OCI-LY1 (cell line): ENCODE results near the gene TBL2.
"Not testable (repeated sequence)": the region's sequence is repeated elsewhere in the genome, so short reads cannot be mapped to it uniquely, and the experiment has no call there.

Experiments
- H2AFZ ChIP-seq: fragments of 200-600 bp; sonication (generic), shearing (Covaris generic); 2 replicates; pipeline ENCODE4 v1.6.0; 2014; ENCODE audit warnings: antibody characterized with exemption, mild to moderate bottlenecking, low read length
- H3F3A ChIP-seq: fragments of 200-600 bp; sonication (generic), shearing (Covaris generic); 2 replicates; pipeline ENCODE4 v1.6.0; 2014; ENCODE audit warnings: mild to moderate bottlenecking, antibody characterized with exemption, low read length, moderate library complexity; ENCODE audit not compliant: insufficient read depth
- H3K27ac ChIP-seq: fragments of 200-600 bp; sonication (generic); 2 replicates; pipeline ENCODE4 v1.5.1; 2014; ENCODE audit warnings: low read length, mixed run types, mild to moderate bottlenecking, low read depth; ENCODE audit not compliant: poor library complexity, severe bottlenecking
- H3K27me3 ChIP-seq: fragments of 200-600 bp; sonication (generic); 2 replicates; pipeline ENCODE4 v1.6.0; 2014; ENCODE audit warnings: antibody characterized with exemption, mild to moderate bottlenecking, low read length, moderate library complexity; ENCODE audit not compliant: insufficient read depth
- H3K36me3 ChIP-seq: fragments of 200-600 bp; sonication (generic); 2 replicates; pipeline ENCODE4 v1.6.1; 2014; ENCODE audit warnings: mild to moderate bottlenecking, antibody characterized with exemption, low read length, moderate library complexity, mixed read lengths; ENCODE audit not compliant: insufficient read depth
- H3K4me1 ChIP-seq: fragments of 200-600 bp; sonication (generic); 2 replicates; pipeline ENCODE4 v1.5.1; 2014; ENCODE audit warnings: mild to moderate bottlenecking, low read length, moderate library complexity; ENCODE audit not compliant: insufficient read depth, severe bottlenecking
- H3K4me2 ChIP-seq: fragments of 200-600 bp; sonication (generic), shearing (Covaris generic); 2 replicates; pipeline ENCODE4 v1.6.1; 2014; ENCODE audit warnings: low read length
- H3K4me3 ChIP-seq: fragments of 200-600 bp; sonication (generic); 2 replicates; pipeline ENCODE4 v1.5.1; 2014; ENCODE audit warnings: low read length, low read depth, mild to moderate bottlenecking, mixed read lengths; ENCODE audit not compliant: poor library complexity, severe bottlenecking
- H3K79me2 ChIP-seq: fragments of 200-600 bp; shearing (Covaris generic); 2 replicates; pipeline ENCODE4 v1.6.1; 2016; ENCODE audit warnings: mixed run types, low read length, mixed read lengths; ENCODE audit not compliant: insufficient read depth
- H3K9ac ChIP-seq: fragments of 200-600 bp; sonication (generic), shearing (Covaris generic); 2 replicates; pipeline ENCODE4 v1.6.1; 2014; ENCODE audit warnings: mild to moderate bottlenecking, low read length, mixed read lengths
- H3K9me2 ChIP-seq: fragments of 200-600 bp; sonication (generic), shearing (Covaris generic); 2 replicates; pipeline ENCODE4 v1.6.1; 2014; ENCODE audit warnings: low read depth, mild to moderate bottlenecking, low read length, mixed read lengths
- H3K9me3 ChIP-seq: fragments of 200-600 bp; shearing (Covaris generic); 2 replicates; pipeline ENCODE4 v1.6.1; 2014; ENCODE audit warnings: low read length, mixed read lengths
- H4K20me1 ChIP-seq: fragments of 200-600 bp; sonication (generic), shearing (Covaris generic); 2 replicates; pipeline ENCODE4 v1.6.0; 2016; ENCODE audit warnings: mild to moderate bottlenecking, low read length; ENCODE audit not compliant: insufficient read depth
- EZH2 ChIP-seq: fragments of 200-600 bp; sonication (generic), shearing (Covaris generic); IDR thresholded peaks from 2 replicates; pipeline ENCODE4 v1.8.0; 2017; ENCODE audit warnings: borderline replicate concordance, mixed run types, mild to moderate bottlenecking, antibody characterized with exemption, low read length, moderate library complexity, mixed read lengths
- TF ChIP-seq, protein P1 (sequence below): fragments of 200-600 bp; sonication (generic), shearing (Covaris generic); IDR thresholded peaks from 2 replicates; pipeline ENCODE4 v1.5.1; 2017; ENCODE audit warnings: mild to moderate bottlenecking, antibody characterized with exemption, low read length, moderate library complexity, mixed read lengths

The TBL2 gene

GRCh38 chr7:73612598-73613269, 34.4 kb upstream of the TBL2 start:
- TF ChIP-seq EZH2: no peak
- TF ChIP-seq, protein P1, sequence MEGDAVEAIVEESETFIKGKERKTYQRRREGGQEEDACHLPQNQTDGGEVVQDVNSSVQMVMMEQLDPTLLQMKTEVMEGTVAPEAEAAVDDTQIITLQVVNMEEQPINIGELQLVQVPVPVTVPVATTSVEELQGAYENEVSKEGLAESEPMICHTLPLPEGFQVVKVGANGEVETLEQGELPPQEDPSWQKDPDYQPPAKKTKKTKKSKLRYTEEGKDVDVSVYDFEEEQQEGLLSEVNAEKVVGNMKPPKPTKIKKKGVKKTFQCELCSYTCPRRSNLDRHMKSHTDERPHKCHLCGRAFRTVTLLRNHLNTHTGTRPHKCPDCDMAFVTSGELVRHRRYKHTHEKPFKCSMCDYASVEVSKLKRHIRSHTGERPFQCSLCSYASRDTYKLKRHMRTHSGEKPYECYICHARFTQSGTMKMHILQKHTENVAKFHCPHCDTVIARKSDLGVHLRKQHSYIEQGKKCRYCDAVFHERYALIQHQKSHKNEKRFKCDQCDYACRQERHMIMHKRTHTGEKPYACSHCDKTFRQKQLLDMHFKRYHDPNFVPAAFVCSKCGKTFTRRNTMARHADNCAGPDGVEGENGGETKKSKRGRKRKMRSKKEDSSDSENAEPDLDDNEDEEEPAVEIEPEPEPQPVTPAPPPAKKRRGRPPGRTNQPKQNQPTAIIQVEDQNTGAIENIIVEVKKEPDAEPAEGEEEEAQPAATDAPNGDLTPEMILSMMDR: no peak
- peaks cover 14% of the 10 kb centered on the region for H3K27me3 ChIP-seq
- H3K79me2 ChIP-seq: no peaks in the 10 kb centered on the region
- no peaks in the 10 kb centered on the region for H4K20me1 ChIP-seq
- H2AFZ ChIP-seq: no peak overlapping the region
- no peaks in the 10 kb centered on the region for H3K9me3 ChIP-seq
- no peaks in the 10 kb centered on the region for H3K4me1 ChIP-seq
- H3K9ac ChIP-seq: no peak overlapping the region
- H3K27ac ChIP-seq: no peak overlapping the region
- H3F3A ChIP-seq: no peaks in the 10 kb centered on the region
- no peak overlapping the region for H3K4me3 ChIP-seq
- no peaks in the 10 kb centered on the region for H3K9me2 ChIP-seq
- H3K4me2 ChIP-seq: no peak overlapping the region
- H3K36me3 ChIP-seq: no peaks in the 10 kb centered on the region

- TF ChIP-seq, protein P1: no peak
- TF ChIP-seq EZH2: no peak
Measured at GRCh38 chr7:73611017-73611555, 32.7 kb upstream of the TBL2 start.

GRCh38 chr7:73610105-73610504, 31.7 kb upstream of the TBL2 start:
- Histone ChIP-seq H3K9me3 (no peaks in the 10 kb centered on the region), H3K79me2 (no peaks in the 10 kb centered on the region), H3F3A (no peaks in the 10 kb centered on the region), H3K4me3 (no peak overlapping the region), H3K36me3 (no peaks in the 10 kb centered on the region), H3K27ac (no peak overlapping the region), H3K27me3 (peaks cover 14% of the 10 kb centered on the region), H3K9me2 (no peaks in the 10 kb centered on the region), H3K4me1 (no peaks in the 10 kb centered on the region), H3K4me2 (no peak overlapping the region), H3K9ac (no peak overlapping the region), H2AFZ (no peak overlapping the region), H4K20me1 (no peaks in the 10 kb centered on the region)
- TF ChIP-seq EZH2: no peak
- TF ChIP-seq, protein P1: no peak

More at GRCh38 chr7:73611017-73611555, 32.7 kb upstream of the TBL2 start:
- Histone ChIP-seq H3K79me2 (no peaks in the 10 kb centered on the region), H3K4me1 (no peaks in the 10 kb centered on the region), H3K4me2 (no peak overlapping the region), H3K9me2 (no peaks in the 10 kb centered on the region), H3K27me3 (peaks cover 12% of the 10 kb centered on the region), H3K27ac (no peak overlapping the region), H3K9ac (no peak overlapping the region), H4K20me1 (no peaks in the 10 kb centered on the region), H2AFZ (no peak overlapping the region), H3K9me3 (no peaks in the 10 kb centered on the region), H3K36me3 (no peaks in the 10 kb centered on the region), H3K4me3 (no peak overlapping the region), H3F3A (no peaks in the 10 kb centered on the region)

- not testable (repeated sequence) for H3F3A ChIP-seq, H3K4me2 ChIP-seq, H3K9me3 ChIP-seq, H2AFZ ChIP-seq, H3K4me3 ChIP-seq, H3K9me2 ChIP-seq, H3K27me3 ChIP-seq, H3K27ac ChIP-seq, H3K9ac ChIP-seq, H3K4me1 ChIP-seq, H3K36me3 ChIP-seq, H3K79me2 ChIP-seq, H4K20me1 ChIP-seq
Measured at GRCh38 chr7:73607692-73607983, 29.3 kb upstream of the TBL2 start.
